Measurements from ENCODE around the gene MC1R.
"Not testable (repeated sequence)": the region's sequence is repeated elsewhere in the genome, so short reads cannot be mapped to it uniquely, and the experiment has no call there.

Gene MC1R

GRCh38 chr16:89918453-89919347 is at the start of gene MC1R:
Gene MC1R, plus strand, starts transcription at chr16:89918862. Its CDS starts 397 bp downstream, at chr16:89919259.
- Histone ChIP-seq H3K4me3 (ENCODE audit: low read depth in 1 of 2, low read length in 2 of 2) (peak within 1 kb of the TSS; percentile 33 to 51), H3K27me3 (ENCODE audit: low read depth, low read length) (peaks cover 9% of the 10 kb centered on the region), H3K27ac (ENCODE audit: low read length) (no peak within 1 kb of the TSS), H3K4me1 (ENCODE audit: control insufficient read depth in 1 of 2, insufficient read depth in 2 of 2, low read length in 2 of 2) (peaks cover 3 to 36% of the 10 kb centered on the region in 2 donors), H3K36me3 (ENCODE audit: control insufficient read depth in 1 of 2, insufficient read depth in 2 of 2, low read length in 2 of 2) (no peaks in the 10 kb centered on the region), H3K9me3 (ENCODE audit: control insufficient read depth in 1 of 2, low read length in 2 of 2) (no peaks in the 10 kb centered on the region)

- peaks cover 6% of the 10 kb centered on the region in 2 donors for H3K9me3 ChIP-seq (ENCODE audit: control insufficient read depth in 1 of 2, low read length in 2 of 2)
- no peak overlapping the region for H3K4me3 ChIP-seq (ENCODE audit: low read depth in 1 of 2, low read length in 2 of 2)
- peaks cover 4 to 12% of the 10 kb centered on the region in 2 donors for H3K36me3 ChIP-seq (ENCODE audit: control insufficient read depth in 1 of 2, insufficient read depth in 2 of 2, low read length in 2 of 2)
- no peaks in the 10 kb centered on the region for H3K27me3 ChIP-seq (ENCODE audit: low read depth, low read length)
- H3K4me1 ChIP-seq (ENCODE audit: control insufficient read depth in 1 of 2, insufficient read depth in 2 of 2, low read length in 2 of 2): peaks cover 0 to 15% of the 10 kb centered on the region in 2 donors
- no peak overlapping the region for H3K27ac ChIP-seq (ENCODE audit: low read length)
Measured at GRCh38 chr16:89869911-89870310, 48.8 kb upstream of the MC1R start.

GRCh38 chr16:89870440-89870839 is 48.2 kb upstream of the MC1R start:
- Histone ChIP-seq H3K9me3 (ENCODE audit: control insufficient read depth in 1 of 2, low read length in 2 of 2) (peaks cover 6% of the 10 kb centered on the region in 2 donors), H3K36me3 (ENCODE audit: control insufficient read depth in 1 of 2, insufficient read depth in 2 of 2, low read length in 2 of 2) (peaks cover 4 to 12% of the 10 kb centered on the region in 2 donors), H3K4me1 (ENCODE audit: control insufficient read depth in 1 of 2, insufficient read depth in 2 of 2, low read length in 2 of 2) (peaks cover 0 to 18% of the 10 kb centered on the region in 2 donors), H3K27me3 (ENCODE audit: low read depth, low read length) (no peaks in the 10 kb centered on the region), H3K4me3 (ENCODE audit: low read depth in 1 of 2, low read length in 2 of 2) (no peak overlapping the region), H3K27ac (ENCODE audit: low read length) (no peak overlapping the region)

DNA sequence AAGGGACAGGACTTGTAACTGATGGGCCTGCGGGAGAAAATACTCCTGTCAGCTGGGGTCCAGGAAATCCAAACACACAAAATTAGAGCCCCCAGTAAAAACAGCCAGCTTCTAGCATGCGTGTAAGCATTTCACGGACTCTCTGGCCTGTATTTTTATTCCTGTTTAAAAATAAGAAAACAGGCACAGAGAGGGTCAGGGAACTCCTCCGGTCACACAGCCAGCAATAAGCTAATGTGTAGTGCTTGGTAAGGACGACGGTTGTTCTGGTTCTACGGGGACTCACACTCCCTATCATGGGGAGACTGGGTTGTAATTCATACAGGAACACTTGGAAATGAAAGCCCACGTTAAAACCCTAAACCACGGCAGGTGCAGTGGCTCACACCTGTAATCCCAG is 46.8 kb upstream of the MC1R start:
- Histone ChIP-seq H3K4me3 (ENCODE audit: low read depth in 1 of 2, low read length in 2 of 2) (no peak overlapping the region), H3K27me3 (ENCODE audit: low read depth, low read length) (no peaks in the 10 kb centered on the region), H3K36me3 (ENCODE audit: control insufficient read depth in 1 of 2, insufficient read depth in 2 of 2, low read length in 2 of 2) (peaks cover 4 to 12% of the 10 kb centered on the region in 2 donors), H3K4me1 (ENCODE audit: control insufficient read depth in 1 of 2, insufficient read depth in 2 of 2, low read length in 2 of 2) (peaks cover 0 to 18% of the 10 kb centered on the region in 2 donors), H3K27ac (ENCODE audit: low read length) (no peak overlapping the region), H3K9me3 (ENCODE audit: control insufficient read depth in 1 of 2, low read length in 2 of 2) (peaks cover 6% of the 10 kb centered on the region in 2 donors)

DNA sequence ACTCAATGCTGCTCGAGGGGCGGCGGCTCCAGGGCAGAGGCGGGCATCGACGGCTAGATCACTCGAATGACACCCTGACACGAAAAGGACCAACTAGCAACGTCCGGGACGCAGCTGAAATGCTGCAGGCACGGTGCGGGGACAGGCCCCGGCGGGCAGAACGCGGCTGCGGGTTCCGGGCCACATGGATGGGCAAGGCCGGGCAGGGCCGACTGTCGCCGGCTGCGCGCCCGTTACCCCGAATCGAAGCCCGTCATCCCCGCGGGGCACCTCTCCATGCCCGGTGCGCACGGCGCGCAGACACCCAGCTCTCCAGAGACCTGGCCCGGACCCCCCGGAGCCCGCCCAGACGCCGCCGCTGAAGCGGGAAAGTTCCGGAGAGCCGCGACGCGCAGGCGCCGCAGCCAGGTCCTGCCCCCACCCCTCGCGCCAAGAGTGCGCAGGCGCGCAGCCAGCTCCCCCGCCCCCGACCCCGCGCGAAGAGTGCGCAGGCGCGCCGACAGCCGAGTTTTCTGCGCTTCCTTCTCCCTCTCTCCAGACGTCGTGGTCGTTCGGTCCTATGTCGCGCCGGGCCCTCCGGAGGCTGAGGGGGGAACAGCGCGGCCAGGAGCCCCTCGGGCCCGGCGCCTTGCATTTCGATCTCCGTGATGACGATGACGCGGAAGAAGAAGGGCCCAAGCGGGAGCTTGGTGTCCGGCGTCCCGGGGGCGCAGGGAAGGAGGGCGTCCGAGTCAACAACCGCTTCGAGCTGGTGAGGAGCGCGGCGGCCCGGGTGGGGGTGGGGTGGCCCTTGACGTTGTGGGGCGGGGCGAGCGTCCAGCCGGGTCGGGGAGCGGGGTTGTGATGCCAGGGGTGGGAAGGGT is 45.3 kb upstream of the MC1R start, which contains the start of gene TCF25:
TCF25 (plus strand) TSS at position 484 of the 863 bp plus-strand sequence; CDS start at position 560, 76 bp downstream.
- Histone ChIP-seq H3K27ac (ENCODE audit: low read length) (peak within 1 kb of the TSS; percentile 92), H3K4me1 (ENCODE audit: control insufficient read depth in 1 of 2, insufficient read depth in 2 of 2, low read length in 2 of 2) (peaks cover 0 to 18% of the 10 kb centered on the region in 2 donors), H3K9me3 (ENCODE audit: control insufficient read depth in 1 of 2, low read length in 2 of 2) (no peaks in the 10 kb centered on the region), H3K27me3 (ENCODE audit: low read depth, low read length) (no peaks in the 10 kb centered on the region), H3K4me3 (ENCODE audit: low read depth in 1 of 2, low read length in 2 of 2) (peak within 1 kb of the TSS; percentile 68 to 70), H3K36me3 (ENCODE audit: control insufficient read depth in 1 of 2, insufficient read depth in 2 of 2, low read length in 2 of 2) (peaks cover 0 to 12% of the 10 kb centered on the region in 2 donors)

- Histone ChIP-seq H3K9me3 (ENCODE audit: control insufficient read depth in 1 of 2, low read length in 2 of 2) (no peaks in the 10 kb centered on the region), H3K4me3 (ENCODE audit: low read depth in 1 of 2, low read length in 2 of 2) (peak overlapping the region; percentile 57 to 70), H3K27ac (ENCODE audit: low read length) (peak overlapping the region; percentile 54), H3K27me3 (ENCODE audit: low read depth, low read length) (no peaks in the 10 kb centered on the region), H3K4me1 (ENCODE audit: control insufficient read depth in 1 of 2, insufficient read depth in 2 of 2, low read length in 2 of 2) (peaks cover 0 to 18% of the 10 kb centered on the region in 2 donors), H3K36me3 (ENCODE audit: control insufficient read depth in 1 of 2, insufficient read depth in 2 of 2, low read length in 2 of 2) (peaks cover 0 to 19% of the 10 kb centered on the region in 2 donors)
Measured at GRCh38 chr16:89873972-89874689, 44.5 kb upstream of the MC1R start.

DNA sequence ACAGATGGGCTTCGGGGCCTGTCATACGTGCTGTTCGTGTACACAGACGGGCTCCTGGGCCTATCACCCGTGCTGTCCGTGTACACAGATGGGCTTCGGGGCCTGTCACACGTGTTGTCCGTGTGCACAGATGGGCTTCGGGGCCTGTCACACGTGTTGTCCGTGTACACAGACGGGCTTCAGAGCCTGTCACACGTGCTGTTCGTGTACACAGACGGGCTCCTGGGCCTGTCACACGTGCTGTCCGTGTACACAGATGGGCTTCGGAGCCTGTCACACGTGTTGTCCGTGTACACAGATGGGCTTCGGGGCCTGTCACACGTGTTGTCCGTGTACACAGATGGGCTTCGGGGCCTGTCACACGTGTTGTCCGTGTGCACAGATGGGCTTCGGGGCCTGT is 39.5 kb upstream of the MC1R start:
- not testable (repeated sequence) for H3K4me1 ChIP-seq (ENCODE audit: control insufficient read depth in 1 of 2, insufficient read depth in 2 of 2, low read length in 2 of 2); H3K9me3 ChIP-seq (ENCODE audit: control insufficient read depth in 1 of 2, low read length in 2 of 2); H3K27me3 ChIP-seq (ENCODE audit: low read depth, low read length); H3K27ac ChIP-seq (ENCODE audit: low read length); H3K4me3 ChIP-seq (ENCODE audit: low read depth in 1 of 2, low read length in 2 of 2)
- H3K36me3 ChIP-seq (ENCODE audit: control insufficient read depth in 1 of 2, insufficient read depth in 2 of 2, low read length in 2 of 2): peaks cover 26 to 44% of the 10 kb centered on the region in 2 donors

GRCh38 chr16:89880477-89881367 is 37.9 kb upstream of the MC1R start:
- peaks cover 38 to 48% of the 10 kb centered on the region in 2 donors for H3K36me3 ChIP-seq (ENCODE audit: control insufficient read depth in 1 of 2, insufficient read depth in 2 of 2, low read length in 2 of 2)
- no peak overlapping the region for H3K4me3 ChIP-seq (ENCODE audit: low read depth in 1 of 2, low read length in 2 of 2)
- H3K27me3 ChIP-seq (ENCODE audit: low read depth, low read length): no peaks in the 10 kb centered on the region
- no peak overlapping the region for H3K27ac ChIP-seq (ENCODE audit: low read length)
- no peaks in the 10 kb centered on the region for H3K9me3 ChIP-seq (ENCODE audit: control insufficient read depth in 1 of 2, low read length in 2 of 2)
- H3K4me1 ChIP-seq (ENCODE audit: control insufficient read depth in 1 of 2, insufficient read depth in 2 of 2, low read length in 2 of 2): no peaks in the 10 kb centered on the region

GRCh38 chr16:89881368-89881730 is 37.3 kb upstream of the MC1R start:
- H3K36me3 ChIP-seq (ENCODE audit: control insufficient read depth in 1 of 2, insufficient read depth in 2 of 2, low read length in 2 of 2): peaks cover 38 to 52% of the 10 kb centered on the region in 2 donors
- no peaks in the 10 kb centered on the region for H3K4me1 ChIP-seq (ENCODE audit: control insufficient read depth in 1 of 2, insufficient read depth in 2 of 2, low read length in 2 of 2)
- H3K27me3 ChIP-seq (ENCODE audit: low read depth, low read length): no peaks in the 10 kb centered on the region
- H3K4me3 ChIP-seq (ENCODE audit: low read depth in 1 of 2, low read length in 2 of 2): no peak overlapping the region
- no peak overlapping the region for H3K27ac ChIP-seq (ENCODE audit: low read length)
- H3K9me3 ChIP-seq (ENCODE audit: control insufficient read depth in 1 of 2, low read length in 2 of 2): no peaks in the 10 kb centered on the region

DNA sequence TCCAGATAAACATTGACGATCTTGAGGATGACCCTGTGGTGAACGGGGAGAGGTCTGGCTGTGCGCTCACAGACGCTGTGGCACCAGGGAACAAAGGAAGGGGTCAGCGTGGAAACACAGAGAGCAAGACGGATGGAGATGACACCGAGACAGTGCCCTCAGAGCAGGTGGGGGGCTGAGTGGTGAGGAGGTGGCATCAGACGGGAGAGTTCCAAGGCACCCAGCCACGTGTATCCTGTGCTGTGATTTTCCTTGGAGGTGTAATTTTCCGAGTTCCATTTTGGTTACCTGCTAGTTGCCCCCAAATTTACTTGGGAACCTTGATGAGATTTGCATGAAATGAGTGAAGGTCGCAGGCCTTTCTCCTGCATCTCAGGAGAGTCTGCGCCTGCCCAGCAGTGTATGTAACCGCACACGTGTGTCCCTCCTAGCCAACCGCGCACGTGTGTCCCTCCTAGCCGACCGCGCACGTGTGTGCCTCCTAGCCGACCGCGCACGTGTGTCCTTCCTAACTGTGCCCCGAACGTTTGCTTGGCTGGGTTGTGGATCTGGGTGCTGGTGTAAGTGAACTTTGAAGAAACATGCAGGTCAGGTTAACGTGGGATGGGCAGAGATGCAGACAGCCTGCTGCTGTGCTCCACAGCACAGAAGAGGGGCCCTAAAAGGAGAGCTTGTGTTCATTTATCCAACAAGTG is 35.2 kb upstream of the MC1R start:
- H3K27ac ChIP-seq (ENCODE audit: low read length): no peak overlapping the region
- peaks cover 51 to 71% of the 10 kb centered on the region in 2 donors for H3K36me3 ChIP-seq (ENCODE audit: control insufficient read depth in 1 of 2, insufficient read depth in 2 of 2, low read length in 2 of 2)
- H3K4me1 ChIP-seq (ENCODE audit: control insufficient read depth in 1 of 2, insufficient read depth in 2 of 2, low read length in 2 of 2): no peaks in the 10 kb centered on the region
- H3K4me3 ChIP-seq (ENCODE audit: low read depth in 1 of 2, low read length in 2 of 2): no peak overlapping the region
- no peaks in the 10 kb centered on the region for H3K27me3 ChIP-seq (ENCODE audit: low read depth, low read length)
- H3K9me3 ChIP-seq (ENCODE audit: control insufficient read depth in 1 of 2, low read length in 2 of 2): no peaks in the 10 kb centered on the region
